Uterus (tissue), 4 donors: ENCODE data around the gene SIGLEC15. TPM values are rescaled to one million over a fixed set of nuclear protein-coding genes. Genes with fewer than 3 reads are reported as not detected.

Experiments
- DNase-seq, 2 donors: peaks; one replicate each; pipeline ENCODE4 v3.0.0-alpha.2; 2019 to 2020
- H3K27ac ChIP-seq, 2 donors: fragments of 200-600 bp; sonication (generic); 1 replicate in 1 of 2; 2 replicates in 1 of 2; pipeline ENCODE4 v1.5.1; 2016 to 2018
- H3K27me3 ChIP-seq, 2 donors: fragments of 200-600 bp; sonication (generic); one replicate each; pipeline ENCODE4 v1.5.1; 2018 to 2019; ENCODE audit warnings: control low read depth in 1 of 2
- H3K36me3 ChIP-seq, 2 donors: fragments of 200-600 bp; sonication (generic); one replicate each; pipeline ENCODE4 v1.5.1; 2019; ENCODE audit warnings: control low read depth in 1 of 2
- H3K4me1 ChIP-seq, 2 donors: fragments of 200-600 bp; sonication (generic); one replicate each; pipeline ENCODE4 v1.5.1; 2018 to 2019; ENCODE audit warnings: control low read depth in 1 of 2
- H3K4me3 ChIP-seq, 2 donors: fragments of 200-600 bp; sonication (generic); 1 replicate in 1 of 2; 2 replicates in 1 of 2; pipeline ENCODE4 v1.5.1; 2018 to 2019; ENCODE audit warnings: mild to moderate bottlenecking in 1 of 2
- H3K9me3 ChIP-seq, 2 donors: fragments of 200-600 bp; sonication (generic); one replicate each; pipeline ENCODE4 v1.5.1; 2019; ENCODE audit warnings: control low read depth in 1 of 2
- POLR2A ChIP-seq, 2 donors: fragments of 450-650 bp; IDR thresholded peaks; one replicate each; pipeline ENCODE4 v1.6.1; 2016; ENCODE audit warnings: antibody characterized with exemption in 2 of 2, mild to moderate bottlenecking in 1 of 2, moderate library complexity in 1 of 2
- intact Hi-C: fragments of 100-400 bp; cut with DNase I; formaldehyde crosslinking; loops from one replicate; pipeline ENCODE4 v1.15.1; 2023; ENCODE audit warnings: low total_unique reads
- total RNA-seq, 4 donors: library from RNA; depleted of rRNA in 3 of 4; stranded (reverse); fragments of >200 nt in 3 of 4; gene quantifications; one replicate each; pipeline versions ENCODE4 v1.1.0 to v1.2.4, GENCODE V29; 2014 to 2023
- TF ChIP-seq, protein P1 (sequence below), 4 experiments: fragments of 200-600 bp in 2 of 4; fragments of 450-650 bp in 2 of 4; sonication (generic) in 2 of 4; IDR thresholded peaks; one replicate each; pipeline ENCODE4 v1.5.1; 2016 to 2019; ENCODE audit warnings: antibody characterized with exemption in 4 of 4, mild to moderate bottlenecking in 2 of 4, moderate library complexity in 1 of 4
- donor health status: DM: yes; HTN: yes; CAD: no.

The SIGLEC15 gene
- total RNA-seq, 4 donors from 2014 or later: 2.8 TPM; not detected in 3

DNA sequence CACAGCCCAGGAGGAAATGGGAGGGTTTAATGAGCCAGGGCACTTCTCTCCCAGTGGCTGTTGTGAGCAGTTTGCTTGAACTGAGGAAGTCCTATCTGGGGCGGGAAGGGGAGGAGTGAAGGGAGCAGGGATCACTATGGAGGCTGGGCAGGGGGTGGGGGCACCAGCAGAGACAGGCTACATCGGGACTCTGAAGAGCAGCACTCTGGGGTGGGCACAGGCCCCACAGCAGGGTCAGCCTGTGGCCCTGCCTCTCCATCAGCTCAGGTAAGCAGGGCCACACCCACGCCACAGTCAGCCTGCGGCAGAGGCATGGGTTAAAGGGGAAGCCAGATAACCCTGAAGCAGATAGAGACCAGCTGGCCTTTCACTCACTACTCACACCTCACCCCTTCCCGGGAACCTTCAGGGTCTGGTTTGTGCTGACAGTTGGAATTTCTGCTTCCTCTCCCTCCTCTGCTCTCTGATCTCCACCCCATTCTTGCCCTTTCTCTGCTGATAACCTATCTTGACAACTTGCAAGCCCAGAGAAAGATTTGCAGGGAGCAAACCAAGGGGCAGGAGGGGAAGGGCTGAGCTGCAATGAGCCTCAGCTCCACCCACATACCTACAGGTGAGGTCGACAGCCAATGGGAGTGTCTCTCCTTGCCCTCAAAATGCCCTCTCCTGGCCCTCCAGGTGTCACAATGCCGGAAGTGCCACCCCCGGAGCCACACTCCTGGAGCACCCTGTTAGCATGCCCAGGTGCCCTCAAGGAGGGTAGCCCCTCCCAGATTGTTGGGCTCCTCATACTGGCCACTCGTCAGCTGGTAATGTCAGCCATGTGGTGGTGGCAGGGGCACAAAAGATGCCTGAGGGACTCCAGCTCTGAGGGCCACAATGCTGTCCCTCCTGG lies 3.7 kb downstream of the SIGLEC15 start:
- intact Hi-C loops: no loop called here
- no peaks in the 10 kb centered on the region for H3K9me3 ChIP-seq
- no peak overlapping the region for H3K27ac ChIP-seq
- TF ChIP-seq, protein P1, sequence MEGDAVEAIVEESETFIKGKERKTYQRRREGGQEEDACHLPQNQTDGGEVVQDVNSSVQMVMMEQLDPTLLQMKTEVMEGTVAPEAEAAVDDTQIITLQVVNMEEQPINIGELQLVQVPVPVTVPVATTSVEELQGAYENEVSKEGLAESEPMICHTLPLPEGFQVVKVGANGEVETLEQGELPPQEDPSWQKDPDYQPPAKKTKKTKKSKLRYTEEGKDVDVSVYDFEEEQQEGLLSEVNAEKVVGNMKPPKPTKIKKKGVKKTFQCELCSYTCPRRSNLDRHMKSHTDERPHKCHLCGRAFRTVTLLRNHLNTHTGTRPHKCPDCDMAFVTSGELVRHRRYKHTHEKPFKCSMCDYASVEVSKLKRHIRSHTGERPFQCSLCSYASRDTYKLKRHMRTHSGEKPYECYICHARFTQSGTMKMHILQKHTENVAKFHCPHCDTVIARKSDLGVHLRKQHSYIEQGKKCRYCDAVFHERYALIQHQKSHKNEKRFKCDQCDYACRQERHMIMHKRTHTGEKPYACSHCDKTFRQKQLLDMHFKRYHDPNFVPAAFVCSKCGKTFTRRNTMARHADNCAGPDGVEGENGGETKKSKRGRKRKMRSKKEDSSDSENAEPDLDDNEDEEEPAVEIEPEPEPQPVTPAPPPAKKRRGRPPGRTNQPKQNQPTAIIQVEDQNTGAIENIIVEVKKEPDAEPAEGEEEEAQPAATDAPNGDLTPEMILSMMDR (IDR thresholded peaks at IDR 0.05): no peak
- no peak overlapping the region for H3K4me3 ChIP-seq
- H3K36me3 ChIP-seq: no peaks in the 10 kb centered on the region
- peaks cover 0 to 3% of the 10 kb centered on the region in 2 donors for H3K4me1 ChIP-seq
- no peaks in the 10 kb centered on the region for H3K27me3 ChIP-seq
- DNase-seq: no peak

DNA sequence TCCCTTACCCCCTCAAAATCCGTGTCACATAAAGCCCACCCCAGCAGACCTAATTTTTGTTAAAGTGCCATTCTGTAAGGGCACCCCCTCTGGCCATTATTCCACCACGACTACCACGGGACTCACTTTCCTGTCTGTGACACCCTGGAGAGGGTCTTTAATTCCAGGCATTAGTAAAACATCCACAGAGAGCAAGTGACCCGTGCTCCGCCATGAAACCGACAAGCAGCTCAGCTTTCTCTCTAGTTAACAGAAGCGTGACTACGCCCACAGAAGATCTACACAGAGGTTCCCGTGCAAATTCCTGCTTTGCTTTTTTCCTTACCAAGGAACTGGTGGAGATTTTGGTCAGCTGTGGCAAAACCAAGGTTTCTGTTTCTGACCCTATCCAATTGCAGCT lies 4.4 kb downstream of the SIGLEC15 start:
- intact Hi-C loops: no loop called here
- Histone ChIP-seq H3K4me3 (no peak overlapping the region), H3K4me1 (peaks cover 0 to 3% of the 10 kb centered on the region in 2 donors), H3K27ac (no peak overlapping the region), H3K27me3 (no peaks in the 10 kb centered on the region), H3K9me3 (no peaks in the 10 kb centered on the region), H3K36me3 (no peaks in the 10 kb centered on the region)
- no peak for DNase-seq
- no peak for TF ChIP-seq POLR2A (IDR thresholded peaks at IDR 0.05)
- TF ChIP-seq, protein P1 (IDR thresholded peaks at IDR 0.05): no peak

DNA sequence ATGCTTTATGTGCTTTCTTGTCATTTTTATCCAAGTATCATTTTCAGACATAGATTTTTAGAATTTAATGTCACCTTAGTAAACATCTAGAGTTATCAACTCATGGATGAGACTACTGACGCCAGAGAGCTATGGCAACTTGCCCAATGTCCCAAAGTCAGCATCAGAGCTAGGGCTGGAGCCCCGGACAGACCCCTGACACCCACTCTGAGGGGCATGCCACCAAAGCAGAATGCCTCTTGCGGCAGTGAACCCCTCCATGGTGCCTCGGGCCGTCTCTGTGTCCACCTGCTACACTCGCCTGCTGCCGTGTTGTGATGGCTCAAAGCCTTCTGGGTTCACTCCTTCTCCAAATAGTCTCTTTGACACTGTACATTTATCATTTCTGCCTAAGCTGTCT lies 5.4 kb downstream of the SIGLEC15 start:
- peaks cover 0 to 3% of the 10 kb centered on the region in 2 donors for H3K4me1 ChIP-seq
- H3K36me3 ChIP-seq: no peaks in the 10 kb centered on the region
- TF ChIP-seq POLR2A (IDR thresholded peaks at IDR 0.05): no peak
- TF ChIP-seq, protein P1 (IDR thresholded peaks at IDR 0.05): no peak
- H3K4me3 ChIP-seq: no peak overlapping the region
- H3K27ac ChIP-seq: no peak overlapping the region
- no peak for DNase-seq
- H3K27me3 ChIP-seq: no peaks in the 10 kb centered on the region
- no peaks in the 10 kb centered on the region for H3K9me3 ChIP-seq
- intact Hi-C loops: no loop called here

DNA sequence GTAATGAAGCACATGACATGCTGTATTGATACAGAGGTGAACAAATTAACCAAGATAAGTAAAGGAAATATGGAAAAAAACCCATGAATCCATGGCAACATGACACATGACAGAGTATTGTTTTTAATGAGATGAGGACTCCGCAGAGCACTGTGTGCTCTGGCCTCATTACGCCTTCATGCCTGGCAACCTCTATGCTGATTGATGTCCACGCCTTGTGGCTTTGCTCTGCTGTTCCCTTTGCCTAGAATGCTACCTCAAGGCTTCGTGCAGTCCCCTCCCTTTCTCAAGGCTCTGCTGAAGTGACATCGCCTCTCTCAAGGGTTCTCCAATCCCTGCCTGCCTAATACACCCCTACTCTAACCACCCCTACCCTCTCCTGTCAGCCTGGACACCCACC lies 8.4 kb downstream of the SIGLEC15 start:
- no peaks in the 10 kb centered on the region for H3K4me1 ChIP-seq
- peaks cover 0 to 4% of the 10 kb centered on the region in 2 donors for H3K27me3 ChIP-seq

DNA sequence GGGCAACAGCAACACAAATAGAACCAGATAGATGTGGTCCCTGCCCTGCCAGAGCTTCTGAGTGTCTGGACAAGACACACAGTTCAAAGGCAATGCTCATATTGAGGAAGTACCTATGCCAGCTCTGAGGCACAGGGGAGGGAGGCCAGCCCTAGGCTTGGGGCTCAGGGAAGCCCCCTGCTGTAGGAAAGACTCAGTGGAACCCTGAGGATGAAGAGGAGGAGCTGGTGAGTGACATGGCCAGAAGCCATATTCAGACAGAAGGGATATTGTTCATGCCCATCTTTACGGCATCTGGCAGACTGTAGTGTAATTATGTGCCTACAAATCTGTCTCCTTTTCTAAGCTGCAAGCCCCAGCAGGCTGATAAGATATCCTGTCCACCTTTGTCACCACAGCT lies 8.8 kb downstream of the SIGLEC15 start:
- Histone ChIP-seq H3K4me3 (no peak overlapping the region), H3K9me3 (no peaks in the 10 kb centered on the region), H3K4me1 (no peaks in the 10 kb centered on the region), H3K27me3 (peaks cover 0 to 7% of the 10 kb centered on the region in 2 donors), H3K27ac (no peak overlapping the region), H3K36me3 (no peaks in the 10 kb centered on the region)
- DNase-seq: no peak
- TF ChIP-seq, protein P1 (IDR thresholded peaks at IDR 0.05): no peak
- TF ChIP-seq POLR2A (IDR thresholded peaks at IDR 0.05): no peak
- intact Hi-C loops: no loop called here

More for the DNA sequence above, 8.4 kb downstream of the SIGLEC15 start:
- Histone ChIP-seq H3K27ac (no peak overlapping the region), H3K4me3 (no peak overlapping the region), H3K36me3 (no peaks in the 10 kb centered on the region), H3K9me3 (no peaks in the 10 kb centered on the region)
- DNase-seq: no peak
- TF ChIP-seq, protein P1 (IDR thresholded peaks at IDR 0.05): no peak
- no peak for TF ChIP-seq POLR2A (IDR thresholded peaks at IDR 0.05)
- intact Hi-C loops: no loop called here
